ENCODE data around the gene MEGF10.
"Not testable (repeated sequence)": the region's sequence is repeated elsewhere in the genome, so short reads cannot be mapped to it uniquely, and the experiment has no call there.

MEGF10 gene

DNA sequence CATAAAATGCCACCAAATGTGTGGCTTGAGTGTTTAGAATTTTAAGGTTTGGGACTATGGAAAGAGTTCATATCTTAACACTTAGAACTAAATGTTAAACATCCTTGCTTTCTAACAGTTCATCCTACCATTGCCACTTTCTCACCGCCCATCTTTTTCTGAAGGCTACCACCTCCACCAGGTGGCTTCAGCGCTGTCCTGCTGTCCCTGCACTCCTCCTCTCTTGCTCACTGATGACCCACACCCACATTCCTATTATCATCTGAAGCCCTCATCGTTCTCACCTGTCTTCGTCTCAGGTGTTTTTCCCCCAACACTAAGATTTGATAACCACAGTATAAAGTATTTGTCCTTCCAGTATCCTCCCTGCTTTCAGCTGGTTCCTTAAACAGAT is 7.4 kb downstream of the MEGF10 start:
- DNase-seq: no peak

DNA sequence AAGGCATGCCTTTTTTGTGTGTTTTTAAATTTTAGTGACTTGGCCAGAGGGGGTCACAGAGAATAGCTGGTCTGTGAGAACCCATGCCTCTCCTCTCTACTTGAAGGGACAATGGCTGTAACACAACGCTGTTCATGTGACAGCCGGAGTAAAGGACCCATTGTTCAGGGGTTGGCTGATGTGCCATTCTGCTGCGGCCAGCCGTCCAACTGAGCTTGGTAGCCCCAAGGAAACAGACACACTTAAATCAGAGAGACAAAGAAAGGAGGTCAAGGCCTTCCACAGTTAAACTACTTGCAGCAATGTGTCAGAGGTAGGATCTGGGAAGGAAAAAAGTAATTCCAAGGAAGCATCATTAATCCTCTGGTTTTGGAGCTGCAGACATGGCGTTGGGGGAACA is 8.1 kb downstream of the MEGF10 start:
- DNase-seq: no peak

DNA sequence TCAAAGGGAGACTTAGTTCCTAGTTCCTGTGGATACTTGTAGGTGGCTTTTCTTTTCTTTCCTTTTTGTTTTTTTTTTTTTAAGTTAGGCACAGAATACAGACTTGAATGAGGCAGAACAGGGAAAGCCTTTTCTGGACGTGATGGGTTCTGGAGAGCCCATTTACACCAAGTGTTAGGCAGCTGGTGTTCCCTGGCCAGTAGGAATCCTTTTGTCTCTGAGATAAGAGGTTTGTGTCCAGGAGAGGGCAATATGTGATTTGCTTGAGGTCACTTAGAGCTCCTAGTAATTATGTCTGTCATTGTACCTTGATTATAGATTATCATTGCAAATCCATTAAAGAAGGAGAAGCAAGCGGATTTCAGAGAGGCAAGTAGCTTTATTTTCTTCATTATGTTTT is 9.1 kb downstream of the MEGF10 start:
- DNase-seq: no peak

DNA sequence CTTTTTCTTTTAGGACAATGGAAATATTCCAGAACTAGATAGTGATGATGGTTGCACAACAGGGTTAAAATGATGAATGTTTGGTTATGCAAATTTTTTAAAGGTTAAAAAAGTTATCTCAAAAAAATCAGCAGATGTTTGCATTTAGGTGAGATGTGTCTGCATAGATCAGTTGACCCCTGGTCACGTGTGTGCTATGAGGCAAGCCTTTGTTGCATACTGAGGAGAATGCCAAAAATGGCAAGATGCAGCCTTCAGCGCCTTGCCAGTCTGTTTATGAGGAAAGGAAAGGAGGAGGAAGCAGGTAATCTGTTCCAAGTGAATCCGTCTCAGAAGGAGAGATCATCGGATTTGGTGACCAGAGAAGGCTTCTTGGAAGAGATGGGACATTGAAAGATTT is 11.9 kb downstream of the MEGF10 start:
- DNase-seq: no peak

DNA sequence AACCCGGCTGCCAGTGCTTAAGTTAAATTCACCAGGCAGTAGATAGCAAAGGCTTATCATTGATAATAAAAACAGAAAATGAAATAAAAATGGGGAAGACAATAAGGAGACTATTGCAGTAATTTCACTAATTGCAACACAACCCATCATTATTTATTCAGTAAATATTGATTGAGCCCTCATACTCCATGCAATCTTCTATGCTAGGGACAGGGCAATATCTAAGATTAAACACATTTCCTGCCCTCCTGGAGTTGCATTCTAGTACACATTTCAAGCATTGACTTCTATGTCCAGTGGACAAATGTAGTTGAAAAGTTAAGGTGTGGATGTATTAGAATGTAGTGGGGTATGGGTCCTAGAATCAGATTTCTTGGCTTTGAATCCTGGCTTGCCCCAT is 12.8 kb downstream of the MEGF10 start:
- DNase-seq: no peak

DNA sequence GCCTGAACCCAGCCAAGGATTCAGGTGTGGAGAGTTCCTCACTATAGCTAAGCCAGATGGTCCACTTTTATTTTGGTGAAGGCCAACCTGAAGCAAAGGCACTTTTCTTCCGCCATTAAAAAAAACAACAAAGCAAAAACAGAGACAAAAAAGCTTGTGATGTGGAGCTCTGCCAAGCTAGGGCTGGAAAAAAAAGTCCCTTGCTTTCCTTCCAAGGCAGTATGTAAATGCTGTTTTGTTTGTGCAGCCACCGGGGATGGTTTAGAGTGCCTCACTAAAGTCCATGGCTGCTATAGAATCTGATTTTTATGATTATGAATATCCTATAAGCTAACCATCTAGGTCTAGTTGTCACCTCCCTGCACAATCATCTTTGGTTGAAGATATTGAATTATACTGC is 14.9 kb downstream of the MEGF10 start:
- DNase-seq: no peak

DNA sequence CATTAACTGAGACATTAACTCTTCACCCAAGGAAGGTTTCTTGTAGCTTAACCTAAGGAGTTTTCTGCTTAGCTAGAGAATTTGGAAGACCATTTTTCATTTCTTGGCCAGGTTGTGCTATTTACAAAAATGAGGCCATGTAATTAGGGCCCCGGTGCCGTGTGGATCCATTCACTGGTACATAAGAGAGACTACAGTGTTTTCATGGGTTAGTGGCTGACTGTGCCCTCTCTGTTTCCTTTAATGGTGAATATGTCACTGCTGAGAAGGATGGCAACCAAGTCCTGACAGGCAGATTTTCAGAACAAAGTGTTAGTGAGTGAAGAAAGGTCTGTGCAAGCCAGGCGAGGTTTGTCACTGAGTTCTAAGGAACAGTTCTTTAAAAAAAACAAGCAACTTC is 15.4 kb downstream of the MEGF10 start:
- DNase-seq: no peak

DNA sequence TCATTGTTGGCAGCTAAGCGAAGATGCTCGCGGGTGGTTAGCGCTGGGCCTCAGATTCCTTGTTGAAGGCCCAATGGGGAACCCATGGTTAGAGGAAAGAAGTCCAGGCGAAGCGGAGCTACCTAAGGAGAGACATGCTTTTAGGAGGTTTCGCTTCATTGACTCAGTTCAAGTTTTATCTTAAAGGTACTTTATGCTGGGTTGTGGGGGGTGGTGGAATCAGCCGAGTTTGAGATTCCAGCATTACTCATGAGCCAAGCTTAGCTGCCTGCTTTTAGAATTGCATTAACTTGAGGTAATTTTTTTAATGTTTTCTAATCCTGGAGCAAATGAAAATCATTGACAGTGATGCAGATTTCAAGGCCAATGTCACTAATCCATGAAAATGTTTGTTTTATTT is 16.1 kb downstream of the MEGF10 start:
- DNase-seq: no peak

DNA sequence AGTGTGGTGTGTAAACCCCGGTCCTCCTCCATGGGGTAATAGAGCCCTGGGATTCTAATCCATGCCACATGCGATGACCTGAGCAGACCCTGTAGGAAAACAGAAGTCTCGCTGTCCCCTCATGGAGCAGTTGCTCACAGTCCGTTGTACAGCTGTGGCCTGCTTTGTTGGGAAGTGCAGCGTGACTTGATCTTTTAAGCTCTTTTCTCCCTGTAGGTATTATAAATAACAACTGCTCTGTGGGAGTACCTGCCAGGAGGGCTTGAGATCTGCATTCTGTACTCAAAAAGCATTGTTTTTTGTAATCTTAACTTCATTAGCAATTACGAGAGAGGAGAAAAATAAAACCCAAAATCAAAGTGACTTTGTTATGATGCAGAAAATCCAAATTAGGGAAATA is 17.3 kb downstream of the MEGF10 start:
- DNase-seq: no peak

DNA sequence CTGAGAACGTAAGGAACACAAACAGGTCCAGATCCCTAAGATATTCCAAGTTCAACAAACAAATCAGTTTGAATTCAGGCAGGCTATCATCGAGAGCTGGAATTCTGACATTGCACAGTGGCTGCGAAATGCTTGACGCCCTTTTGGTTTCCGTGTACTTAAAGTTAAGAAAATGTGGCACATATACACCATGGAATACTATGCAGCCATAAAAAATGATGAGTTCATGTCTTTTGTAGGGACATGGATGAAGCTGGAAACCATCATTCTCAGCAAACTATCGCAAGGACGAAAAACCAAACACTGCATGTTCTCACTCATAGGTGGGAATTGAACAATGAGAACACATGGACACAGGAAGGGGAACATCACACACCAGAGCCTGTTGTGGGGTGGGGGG is 17.7 kb downstream of the MEGF10 start:
- DNase-seq: not testable (repeated sequence)

DNA sequence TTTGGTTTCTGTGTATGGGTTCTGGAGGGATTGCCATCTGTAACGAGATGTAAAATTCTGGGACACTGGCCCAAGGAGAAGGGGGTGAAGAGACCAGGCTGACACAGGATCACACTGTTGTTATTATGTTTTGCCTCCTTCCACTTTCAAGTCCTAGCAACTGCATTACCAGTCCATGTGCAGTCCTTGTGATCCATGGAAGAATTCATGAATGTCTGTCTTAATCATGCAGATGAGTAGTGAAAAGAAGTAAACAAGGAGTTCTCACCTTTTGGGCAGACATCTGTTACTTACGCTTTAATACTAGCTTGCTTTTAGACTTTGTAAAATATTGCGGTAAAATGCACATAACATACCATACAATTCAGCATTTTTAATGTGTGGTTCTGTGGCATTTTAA is 18.3 kb downstream of the MEGF10 start:
- DNase-seq: no peak

DNA sequence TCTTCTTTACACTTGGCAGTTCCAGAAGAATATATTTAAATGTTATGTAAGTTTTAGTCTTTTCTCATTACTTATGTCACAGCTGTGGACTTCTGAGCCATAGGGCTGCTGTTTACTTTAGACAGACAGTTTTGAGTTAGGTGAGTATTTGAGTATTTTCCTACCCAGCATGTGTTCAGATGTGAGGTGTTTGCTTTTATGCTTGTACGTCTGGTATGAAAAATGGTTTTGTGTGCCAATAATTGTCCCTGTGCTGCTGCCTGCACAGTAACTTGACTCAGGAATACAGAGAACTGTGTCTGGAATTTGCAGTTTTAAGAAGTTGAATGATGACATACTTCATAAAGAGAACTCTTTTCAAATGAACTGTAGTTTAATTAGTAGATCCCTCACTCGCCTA is 20.8 kb downstream of the MEGF10 start:
- DNase-seq: no peak

DNA sequence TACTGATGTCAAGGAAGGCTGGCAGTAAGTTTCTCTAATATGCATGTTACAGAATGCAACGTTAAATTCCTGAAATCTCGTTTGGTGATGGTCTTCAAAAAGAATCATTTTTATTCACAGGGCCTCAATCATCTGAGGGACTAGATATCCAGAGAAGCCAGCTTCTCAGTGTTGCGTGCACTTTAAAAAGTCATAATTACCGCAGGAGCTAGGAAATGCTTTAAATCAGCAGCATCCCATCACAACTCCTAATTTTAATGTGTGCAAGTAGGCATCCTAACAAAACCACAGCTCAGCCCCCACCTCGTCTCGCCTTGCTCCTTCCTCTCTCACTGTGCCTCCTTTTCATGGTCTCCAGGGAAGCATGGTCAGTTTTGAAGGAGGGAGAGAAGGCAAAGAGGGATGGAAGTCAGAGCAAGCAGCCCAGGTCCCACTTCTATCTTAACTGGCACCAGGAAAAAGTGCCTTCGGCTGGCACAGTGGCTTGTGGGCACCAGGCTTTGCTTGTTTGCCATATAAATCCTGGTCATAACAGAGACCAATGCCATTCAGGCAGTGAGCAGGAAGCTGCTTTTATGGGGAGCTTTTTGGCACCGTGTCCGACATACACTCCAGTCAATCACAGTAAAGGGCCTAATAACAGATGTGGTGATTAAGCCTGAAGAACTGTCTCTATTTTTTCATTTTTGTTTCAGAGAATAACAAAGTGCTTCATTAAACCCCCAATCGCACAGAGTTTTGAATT is 21.4 kb downstream of the MEGF10 start:
- no peak for DNase-seq

DNA sequence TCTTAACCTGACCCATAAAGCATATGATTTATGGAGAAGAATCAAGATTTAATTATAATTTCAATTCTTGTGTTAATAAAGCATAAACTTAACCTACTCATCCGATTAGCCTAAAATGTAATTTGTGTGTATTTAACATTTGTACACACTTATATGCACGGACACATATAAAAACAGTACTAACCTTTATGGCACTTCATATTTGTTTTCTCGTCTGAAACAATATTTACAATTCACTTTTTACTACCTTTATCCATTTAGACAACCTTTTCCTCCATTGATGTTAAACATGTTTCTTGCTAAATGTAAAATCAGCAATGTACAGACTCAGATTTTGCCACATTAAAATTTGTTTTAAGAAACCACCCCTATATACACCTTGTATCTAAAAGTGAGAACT is 22.8 kb downstream of the MEGF10 start:
- DNase-seq: no peak

DNA sequence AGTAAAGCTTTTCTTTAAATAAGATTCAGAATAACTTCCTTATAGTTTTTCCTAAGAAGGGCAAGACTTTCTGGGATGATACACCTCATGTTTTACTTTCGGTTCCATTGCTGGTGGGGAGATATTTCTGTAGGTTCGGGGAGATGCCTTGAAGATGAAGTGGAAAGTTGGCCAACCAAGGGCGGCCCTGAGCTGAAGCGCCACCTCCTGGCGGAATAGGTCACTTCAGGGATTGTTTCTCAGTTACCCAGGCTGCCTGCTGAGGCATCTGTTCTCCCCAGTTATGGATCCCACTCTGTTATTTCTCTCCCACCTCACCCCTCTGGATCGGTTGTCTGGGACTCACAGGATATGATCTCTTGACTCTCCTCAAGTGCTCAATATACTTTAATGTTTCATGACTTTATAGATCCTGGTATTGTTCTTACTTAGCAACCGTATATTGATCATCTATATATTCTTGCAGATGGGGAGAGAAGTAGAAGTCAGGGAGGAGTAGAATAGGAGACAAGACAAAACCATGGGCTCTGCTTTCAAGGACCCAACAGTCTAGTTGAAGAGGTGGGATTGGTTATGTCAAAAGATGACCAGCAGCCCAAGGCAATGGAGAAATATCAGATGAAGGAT is 23.4 kb downstream of the MEGF10 start:
- DNase-seq: peak; percentile 74

DNA sequence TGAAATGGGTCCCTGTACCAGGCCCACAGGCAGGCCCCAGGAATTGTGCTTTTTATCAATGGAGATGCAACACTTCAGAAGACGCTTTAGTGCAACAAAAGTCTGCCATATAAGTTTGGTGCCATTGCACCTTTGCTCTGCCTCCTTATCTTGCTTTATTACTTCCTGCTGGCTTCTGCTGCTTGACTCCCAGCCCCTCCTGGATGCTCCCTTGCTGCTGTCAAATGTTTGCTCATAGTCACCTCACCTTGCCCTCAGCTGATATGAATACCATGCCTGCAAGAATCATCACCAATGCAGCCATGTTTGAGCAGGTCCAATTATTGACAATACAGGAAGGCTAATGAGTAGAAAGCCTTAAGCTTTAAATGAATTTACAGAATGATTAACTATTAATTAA is 25.4 kb downstream of the MEGF10 start:
- DNase-seq: no peak

DNA sequence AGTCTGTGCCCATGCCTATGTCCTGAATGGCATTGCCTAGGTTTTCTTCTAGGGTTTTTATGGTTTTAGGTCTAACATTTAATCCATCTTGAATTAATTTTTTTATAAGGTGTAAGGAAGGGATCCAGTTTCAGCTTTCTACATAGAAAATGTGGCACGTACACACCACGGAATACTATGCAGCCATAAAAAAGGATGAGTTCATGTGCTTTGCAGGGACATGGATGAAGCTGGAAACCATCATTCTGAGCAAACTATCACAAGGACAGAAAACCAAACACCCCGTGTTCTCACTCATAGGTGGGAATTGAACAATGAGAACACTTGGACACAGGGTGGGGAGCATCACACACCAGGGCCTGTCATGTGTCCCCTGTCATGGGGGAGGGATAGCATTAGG is 26.8 kb downstream of the MEGF10 start:
- DNase-seq: not testable (repeated sequence)

DNA sequence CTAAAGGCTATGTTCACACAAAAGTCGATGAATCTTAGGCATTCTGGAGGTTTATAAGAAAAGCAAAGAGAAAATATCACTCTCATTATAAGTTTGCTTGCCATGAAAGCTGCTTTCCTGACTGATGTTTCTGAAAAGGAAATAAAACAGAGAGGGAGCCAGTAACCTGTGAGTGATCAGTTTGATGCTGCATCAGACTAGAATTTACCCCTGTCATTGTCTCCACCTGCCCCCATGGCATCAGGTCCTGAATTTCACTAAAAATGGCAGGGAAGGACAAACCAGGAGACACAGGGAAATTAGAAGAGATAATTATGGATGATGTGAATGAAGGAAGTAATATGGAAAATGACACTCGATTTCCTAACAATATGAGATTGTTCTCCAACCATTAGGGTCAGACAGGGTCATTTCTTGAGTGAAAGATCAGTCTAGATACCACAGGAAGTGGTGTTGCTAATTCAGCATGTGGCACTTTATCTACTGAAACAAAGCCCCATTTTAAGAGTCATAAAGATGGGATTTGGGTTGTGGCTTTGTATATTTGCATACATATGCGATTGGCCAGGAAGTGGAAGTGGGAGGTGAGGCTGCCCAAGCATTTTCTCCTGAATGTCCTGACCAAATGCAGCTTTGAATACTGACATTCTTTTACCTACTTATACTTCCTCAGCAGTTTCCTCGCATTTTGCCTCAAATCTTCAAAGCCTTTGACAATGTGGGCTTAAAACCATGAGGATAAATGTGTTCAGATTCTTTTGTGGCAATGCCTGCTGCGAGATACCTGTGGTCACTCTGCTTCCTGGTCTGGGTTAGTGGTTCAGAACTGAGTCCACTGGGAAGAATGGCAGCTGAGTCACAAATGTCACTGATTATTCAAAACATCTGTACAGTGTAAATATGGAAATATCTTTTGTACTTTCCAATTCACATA is 29.7 kb downstream of the MEGF10 start:
- peak; percentile 63 for DNase-seq

DNA sequence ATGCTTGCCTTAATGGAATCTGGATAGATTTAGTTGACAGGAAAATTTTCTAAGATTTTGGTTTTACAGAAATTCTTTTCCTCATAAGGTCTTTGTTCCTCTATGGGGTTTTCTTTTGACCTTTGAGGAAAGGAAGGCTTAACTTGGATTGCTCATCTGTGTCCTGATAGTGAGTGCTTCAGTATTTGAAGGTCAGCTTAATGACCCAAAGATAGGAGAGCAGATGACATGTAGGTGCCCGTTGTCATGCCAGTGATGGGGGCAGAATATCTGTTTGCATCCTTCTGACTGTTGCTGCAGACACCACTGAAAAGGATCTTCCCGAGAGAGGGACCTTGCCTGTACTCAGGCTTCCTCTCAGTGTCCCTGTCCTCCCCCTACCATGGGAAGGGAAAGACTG is 30.9 kb downstream of the MEGF10 start:
- DNase-seq: no peak

DNA sequence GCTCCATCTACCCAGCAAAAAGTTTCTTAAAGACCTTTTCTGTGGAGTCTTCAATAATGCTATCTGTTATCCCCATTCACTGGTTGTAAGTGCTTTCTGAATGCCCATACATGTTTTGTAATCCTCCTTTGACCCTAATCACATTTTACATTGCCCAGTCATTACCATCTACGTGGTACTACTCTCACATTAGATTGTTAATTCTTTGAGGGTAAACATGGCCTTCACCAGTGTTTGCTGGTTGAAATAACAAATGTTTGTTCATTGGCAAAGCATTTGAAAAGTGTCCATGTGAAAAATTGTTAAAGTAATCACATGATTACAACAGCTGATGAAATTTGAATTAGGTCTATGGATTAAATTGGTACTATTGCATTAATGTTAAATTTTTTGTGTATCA is 31.8 kb downstream of the MEGF10 start:
- no peak for DNase-seq

DNA sequence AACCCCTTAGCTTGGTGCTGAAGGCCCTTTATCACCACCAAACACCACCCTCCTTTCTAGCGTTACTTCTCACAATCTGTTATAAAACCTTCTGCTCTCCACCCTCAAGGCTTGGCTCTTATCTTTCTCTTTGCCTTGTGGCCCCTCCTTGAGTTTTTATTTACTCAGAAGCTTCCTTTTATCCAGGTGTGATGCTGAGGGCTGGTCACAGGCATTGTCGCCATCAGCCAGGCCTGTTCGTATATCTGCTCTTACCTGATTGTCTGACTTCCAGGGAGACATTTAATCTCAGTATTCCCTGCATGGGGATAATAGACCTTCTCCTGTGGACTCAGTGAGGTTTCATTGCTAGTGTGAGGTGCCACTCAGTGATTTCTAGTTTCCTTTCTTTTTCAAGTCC is 34.2 kb downstream of the MEGF10 start:
- DNase-seq: peak; percentile 52

DNA sequence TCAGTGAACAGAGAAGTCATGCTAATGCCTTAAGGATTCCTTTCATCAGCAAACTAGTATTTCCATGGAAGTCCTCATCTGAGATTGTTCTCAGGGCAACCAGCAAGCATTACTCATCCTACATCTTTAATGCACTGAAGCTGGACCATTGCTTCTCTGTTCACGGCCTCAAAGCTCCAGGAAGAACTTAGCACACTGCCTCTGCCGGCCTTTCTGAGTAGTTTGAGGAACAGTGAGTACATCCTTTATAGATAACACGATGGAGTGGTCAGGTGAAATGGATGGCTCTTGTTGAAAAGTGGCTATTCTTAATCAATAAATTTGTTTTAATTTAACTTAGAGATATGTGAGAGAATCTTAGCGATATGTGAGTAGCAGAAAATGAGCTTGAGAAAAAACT is 35.8 kb downstream of the MEGF10 start:
- DNase-seq: no peak

DNA sequence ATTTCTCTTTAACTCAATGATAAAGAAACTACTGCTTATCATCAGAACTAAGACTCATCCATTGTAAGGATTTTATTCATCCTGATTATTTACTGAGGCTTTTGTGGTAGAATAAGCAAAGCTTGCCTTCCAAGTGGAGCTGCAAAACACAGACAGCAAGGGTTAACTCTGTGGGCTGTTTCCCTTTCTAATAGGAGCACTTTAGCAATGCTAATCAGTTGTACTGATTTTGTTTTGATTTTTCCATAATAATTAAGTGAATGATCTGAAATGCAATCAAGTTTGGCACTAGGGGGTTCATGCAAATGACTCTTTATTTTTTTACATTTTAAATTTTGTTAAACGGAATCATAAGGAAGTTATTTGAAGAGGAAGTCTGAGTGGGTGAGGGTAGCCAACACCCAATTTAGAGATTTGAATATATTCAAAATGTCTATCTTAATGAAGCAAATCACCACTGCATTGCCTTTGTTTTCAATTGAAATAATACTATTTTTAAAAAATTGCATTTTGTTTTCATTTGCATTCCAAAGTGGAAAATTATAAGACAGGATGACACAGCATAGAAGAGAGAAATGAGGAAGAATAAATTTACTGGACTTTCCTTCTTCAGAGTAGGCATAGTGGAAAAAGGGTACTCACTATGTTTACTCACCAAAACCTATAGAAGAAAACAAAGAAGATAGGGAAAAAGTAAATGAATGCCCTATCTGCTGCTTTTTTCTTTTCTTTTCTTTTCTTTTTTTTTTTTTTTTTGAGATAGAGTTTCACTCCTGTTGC is 36.6 kb downstream of the MEGF10 start:
- no peak for DNase-seq
